ENCODE data around the gene PKP2.
"Not testable (repeated sequence)": the region's sequence is repeated elsewhere in the genome, so short reads cannot be mapped to it uniquely, and the experiment has no call there.

The PKP2 gene

GRCh38 chr12:32895688-32896431 is 717 bp downstream of the PKP2 start:
- peak; percentile 40 to 52 for DNase-seq

- DNase-seq, result no peak
These were observed 2.0 kb downstream of the PKP2 start for GRCh38 chr12:32894566-32894965.

- DNase-seq, result no peak
These were observed 3.1 kb downstream of the PKP2 start for GRCh38 chr12:32893458-32893857.

- no peak for DNase-seq
These were observed 3.5 kb downstream of the PKP2 start for GRCh38 chr12:32893043-32893442.

DNA sequence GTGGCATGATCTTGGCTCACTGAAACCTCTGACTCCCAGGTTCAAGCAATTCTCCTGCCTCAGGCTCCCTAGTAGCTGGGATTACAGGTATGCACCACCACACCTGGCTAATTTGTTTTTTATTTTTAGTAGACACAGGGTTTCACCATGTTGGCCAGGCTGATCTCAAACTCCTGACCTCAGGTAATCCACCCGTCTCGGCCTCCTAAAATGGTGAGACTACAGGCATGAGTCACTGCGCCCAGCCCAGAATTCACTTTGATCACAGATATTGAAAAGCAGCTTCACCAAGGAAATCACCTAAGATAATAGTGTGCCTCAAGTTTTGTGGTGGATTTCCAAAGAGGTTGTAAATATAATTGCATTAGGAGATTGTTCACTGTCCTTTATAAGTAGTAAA is 4.2 kb downstream of the PKP2 start:
- not testable (repeated sequence) for DNase-seq

DNA sequence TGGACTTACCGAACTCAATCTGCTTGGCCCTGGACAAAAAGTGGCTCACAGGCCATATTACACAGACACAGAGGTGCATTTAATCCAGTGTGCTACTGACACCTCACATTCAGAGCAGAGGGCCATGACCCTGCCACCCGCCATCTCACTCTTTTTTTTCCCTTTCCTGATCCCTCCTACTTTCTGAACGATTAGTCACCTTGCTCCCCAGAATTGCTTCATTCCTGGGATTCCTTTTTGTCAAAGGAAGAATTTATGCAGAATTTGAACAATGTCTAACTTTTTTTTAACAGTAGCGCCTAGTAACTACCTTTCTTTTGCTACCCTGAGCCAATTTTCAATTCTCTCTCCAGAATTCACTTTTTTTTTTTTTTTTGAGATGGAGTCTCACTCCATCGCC is 4.6 kb downstream of the PKP2 start:
- no peak for DNase-seq

- DNase-seq, result no peak
These were observed 5.1 kb downstream of the PKP2 start for GRCh38 chr12:32891526-32891925.

DNA sequence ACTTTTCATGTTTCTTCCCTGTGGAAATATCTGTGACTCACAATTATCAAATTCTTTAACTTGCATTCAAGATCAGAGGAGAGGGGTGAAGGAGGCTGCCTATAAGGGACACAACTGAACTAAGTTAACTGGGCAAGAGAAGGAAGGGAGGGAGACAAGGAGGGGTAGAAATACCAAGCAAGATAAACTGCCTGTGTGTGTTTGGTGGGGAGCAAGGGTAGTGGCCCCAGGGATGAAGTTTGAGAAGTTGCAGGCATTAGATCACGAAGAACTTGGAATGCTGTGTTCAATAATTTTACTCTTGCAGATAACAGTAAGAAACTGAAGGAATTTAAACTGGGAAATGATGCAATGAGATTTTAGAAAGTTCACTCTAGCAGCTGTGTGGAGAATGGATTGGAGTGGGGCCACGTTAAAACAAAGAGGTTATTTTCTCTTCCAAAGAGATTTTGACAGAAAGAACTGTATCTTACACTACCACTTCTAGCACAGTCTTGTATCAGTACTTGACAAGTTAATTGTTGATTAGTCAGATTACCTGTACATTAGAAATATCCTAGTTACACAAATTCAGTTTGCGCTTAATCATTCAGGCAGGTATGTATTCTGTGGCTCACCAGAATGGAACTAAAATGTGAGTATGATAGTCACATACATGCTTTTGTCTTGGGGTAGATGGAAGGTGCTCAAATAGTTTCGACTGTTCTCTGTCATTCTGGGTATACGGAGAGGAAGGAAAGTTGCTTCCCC is 7.4 kb downstream of the PKP2 start:
- no peak for DNase-seq

DNA sequence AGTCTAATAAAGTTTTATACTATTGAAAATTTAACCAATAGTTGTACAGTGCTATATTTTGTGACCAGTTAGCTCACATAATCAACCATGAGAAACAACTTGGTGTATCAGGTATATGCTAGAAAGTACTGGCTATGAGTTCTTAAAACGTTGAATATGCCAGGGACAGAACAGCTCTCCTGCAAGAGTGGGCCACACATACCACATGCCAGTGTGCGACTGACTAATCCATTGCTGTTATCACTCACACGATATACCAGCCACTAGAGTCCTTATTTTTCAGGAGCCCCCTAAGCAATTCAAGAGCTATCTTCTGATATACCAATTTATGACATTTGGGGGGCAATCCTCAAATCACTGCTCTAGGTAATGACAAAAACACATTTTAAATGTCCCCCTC is 9.5 kb downstream of the PKP2 start:
- DNase-seq, result no peak

- DNase-seq, result peak; percentile 3 to 39
These were observed 10.7 kb downstream of the PKP2 start for GRCh38 chr12:32885831-32886230.

DNA sequence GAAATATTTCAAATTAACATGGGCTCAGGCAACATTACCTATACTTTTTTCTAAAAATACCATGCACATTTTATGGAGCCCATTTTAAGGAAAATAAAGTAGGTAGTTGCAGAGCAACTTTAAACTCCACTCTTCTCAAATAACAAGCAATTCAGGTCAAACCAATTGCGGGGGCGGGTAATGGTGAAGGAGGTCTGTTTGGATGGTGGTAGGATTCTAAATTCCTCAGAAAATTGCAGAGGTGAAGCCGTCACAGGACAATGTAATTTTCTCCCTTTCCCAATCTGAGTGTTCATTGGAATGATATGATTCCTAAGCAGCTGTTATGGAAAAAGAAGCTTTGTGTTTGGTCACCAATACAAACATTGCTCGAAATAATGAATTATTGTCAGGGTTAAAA is 11.6 kb downstream of the PKP2 start:
- no peak for DNase-seq

DNA sequence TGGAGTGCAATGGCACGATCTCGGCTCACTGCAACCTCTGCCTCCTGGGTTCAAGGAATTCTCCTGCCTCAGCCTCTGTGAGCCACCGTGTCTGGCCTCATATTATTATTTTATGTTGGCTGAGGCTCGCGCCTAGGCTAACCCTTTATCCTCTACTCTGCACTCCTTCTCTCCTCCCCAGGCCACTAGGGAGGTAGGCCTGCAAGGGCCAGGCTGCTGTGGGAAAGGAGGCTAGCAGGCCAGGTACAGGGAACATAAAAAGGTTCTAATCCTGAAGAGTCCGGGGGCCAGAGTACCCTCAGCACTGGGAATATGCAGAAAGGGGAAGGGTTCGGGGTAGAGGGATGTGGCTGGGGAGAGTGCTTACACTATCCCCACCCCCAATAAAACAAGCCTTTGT is 14.9 kb downstream of the PKP2 start:
- no peak for DNase-seq

DNA sequence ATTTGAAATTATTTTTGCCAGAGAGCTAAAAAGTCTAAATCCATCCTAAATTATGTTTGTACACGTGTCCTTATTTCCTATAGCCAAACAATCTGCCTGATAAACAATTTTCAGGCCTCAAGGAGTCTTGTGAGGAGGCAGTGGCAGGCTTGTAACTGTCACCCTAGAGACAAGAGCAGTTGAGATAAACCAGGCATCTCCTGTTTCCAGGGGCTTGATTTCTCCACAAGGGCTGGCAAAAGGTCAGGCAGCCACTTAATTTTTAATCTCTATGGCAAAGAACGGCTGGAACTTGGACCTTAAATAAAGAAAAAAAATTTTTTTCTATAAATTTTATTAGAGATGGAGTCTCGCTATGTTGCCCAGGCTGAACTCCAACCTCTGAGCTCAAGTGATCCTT is 15.5 kb downstream of the PKP2 start:
- DNase-seq, result no peak

GRCh38 chr12:32879066-32879465 is 17.5 kb downstream of the PKP2 start:
- DNase-seq, result not testable (repeated sequence)

DNA sequence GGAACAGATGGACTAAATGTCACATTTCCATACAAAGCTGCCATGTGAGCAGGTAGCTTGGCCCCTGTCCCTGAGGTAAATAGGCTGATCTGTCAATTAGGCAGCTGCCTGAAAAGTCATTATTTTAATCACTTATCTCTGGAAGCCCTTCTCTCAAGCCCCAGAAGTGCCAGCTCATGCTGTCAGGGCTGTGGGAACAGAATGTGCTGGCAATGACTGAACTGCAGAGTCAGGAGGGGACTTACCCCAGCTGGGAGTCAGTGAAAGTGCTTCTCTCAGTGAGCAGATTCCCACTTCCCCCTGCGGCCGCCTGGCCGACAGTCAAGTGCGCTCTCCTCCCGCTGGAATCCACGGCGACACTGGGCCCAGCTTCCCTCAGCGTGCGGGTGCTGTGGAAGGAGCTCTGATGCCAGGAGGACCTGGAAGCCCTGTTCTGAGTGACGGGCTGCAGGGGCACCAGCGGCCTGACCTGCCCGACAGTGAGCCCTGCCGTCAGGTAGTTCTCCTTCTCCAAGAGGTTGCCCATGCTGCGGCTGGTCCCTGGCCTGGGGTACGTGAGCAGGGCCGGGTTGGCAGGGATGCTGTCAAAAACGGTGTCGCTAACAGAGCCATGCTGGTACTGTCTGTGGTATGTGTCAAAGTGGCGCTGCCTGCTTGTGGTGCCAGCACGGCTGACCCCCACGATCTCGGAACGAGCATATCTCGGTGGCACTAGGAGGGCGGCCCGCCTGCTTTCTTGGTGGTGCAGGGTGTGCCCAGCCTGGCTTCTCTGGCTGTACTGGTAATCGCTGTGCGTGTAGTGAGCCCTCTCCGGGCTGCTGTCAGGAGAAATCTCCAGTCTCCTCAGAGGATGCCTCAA is 18.7 kb downstream of the PKP2 start:
- DNase-seq, result no peak

GRCh38 chr12:32876004-32876403 is 20.6 kb downstream of the PKP2 start:
- DNase-seq, result no peak

DNA sequence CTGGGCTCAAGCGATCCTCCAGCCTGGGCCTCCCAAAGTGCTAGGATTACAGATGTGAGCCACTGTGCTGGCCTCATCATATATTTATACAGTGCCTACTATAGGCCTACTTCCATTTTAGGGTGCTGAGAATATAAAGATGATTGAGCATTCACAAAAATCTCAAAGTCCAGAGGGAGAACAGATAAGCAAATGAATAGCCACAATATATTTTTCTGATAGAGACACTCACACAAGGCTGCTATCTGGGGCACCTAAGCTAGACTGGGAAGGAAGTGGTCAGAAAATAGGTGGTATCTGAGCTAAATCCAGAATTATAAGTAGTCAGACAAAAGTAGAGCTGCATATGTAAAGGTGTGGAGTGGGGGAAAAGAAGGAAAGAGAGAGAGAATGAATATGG is 21.6 kb downstream of the PKP2 start:
- DNase-seq, result no peak

- DNase-seq, result no peak
These were observed 22.5 kb downstream of the PKP2 start for GRCh38 chr12:32874078-32874477.

DNA sequence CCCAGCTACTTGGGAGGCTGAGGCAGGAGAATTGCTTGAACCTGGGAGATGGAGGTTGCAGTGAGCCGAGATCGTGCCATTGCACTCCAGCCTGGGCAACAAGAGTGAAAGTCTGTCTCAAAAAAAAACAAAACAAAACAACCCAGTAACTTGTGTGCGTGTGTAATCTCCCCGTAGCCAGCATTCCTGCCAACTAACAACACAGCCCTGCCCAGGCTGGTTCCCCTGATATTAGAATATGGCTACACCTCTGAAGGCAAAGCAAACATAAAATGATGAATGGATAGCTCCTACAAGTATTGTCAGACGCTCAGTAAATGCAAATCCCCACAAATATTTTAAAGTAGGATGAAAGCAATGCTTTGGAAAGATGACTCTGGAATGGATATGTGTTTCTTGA is 24.2 kb downstream of the PKP2 start:
- not testable (repeated sequence) for DNase-seq

DNA sequence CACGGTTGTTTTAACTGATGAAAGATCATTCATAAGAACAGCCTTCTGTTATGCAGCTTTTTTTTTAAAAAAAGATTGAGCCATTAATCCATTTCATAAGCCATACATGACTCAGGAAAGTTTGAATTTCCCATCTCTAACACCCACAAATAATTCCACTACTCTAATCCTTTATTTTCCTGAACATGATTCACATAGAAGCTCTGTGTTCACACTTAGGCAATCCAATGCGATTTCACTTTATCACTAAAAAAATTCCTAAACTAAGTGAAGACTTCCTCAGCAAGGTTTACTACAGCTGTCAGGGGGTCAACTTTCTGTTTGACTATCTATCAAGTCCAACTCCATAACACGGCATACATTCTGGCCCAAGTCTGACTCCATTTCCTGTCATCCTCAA is 25.9 kb downstream of the PKP2 start:
- DNase-seq, result no peak

GRCh38 chr12:32868885-32869284 is 27.7 kb downstream of the PKP2 start:
- DNase-seq, result no peak

DNA sequence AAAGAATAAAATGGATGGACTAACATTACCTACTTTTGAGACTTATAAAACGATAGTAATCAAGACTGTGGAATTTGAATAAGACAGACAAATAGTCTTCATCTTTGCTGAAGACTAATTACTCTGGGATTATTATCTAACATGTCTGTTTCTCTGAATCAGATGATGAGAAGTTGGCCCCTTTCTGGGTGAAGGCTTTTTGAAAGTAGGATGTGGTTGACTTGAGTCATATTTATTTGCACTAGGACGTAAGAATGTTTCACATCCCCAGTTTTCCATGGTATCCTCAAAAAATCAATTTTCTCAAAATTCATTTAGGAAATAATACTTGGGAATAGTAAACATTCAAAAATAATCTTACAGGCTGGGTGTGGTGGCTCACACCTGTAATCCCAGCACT is 31.8 kb downstream of the PKP2 start:
- no peak for DNase-seq

- no peak for DNase-seq
These were observed 33.4 kb downstream of the PKP2 start for GRCh38 chr12:32863128-32863527.

DNA sequence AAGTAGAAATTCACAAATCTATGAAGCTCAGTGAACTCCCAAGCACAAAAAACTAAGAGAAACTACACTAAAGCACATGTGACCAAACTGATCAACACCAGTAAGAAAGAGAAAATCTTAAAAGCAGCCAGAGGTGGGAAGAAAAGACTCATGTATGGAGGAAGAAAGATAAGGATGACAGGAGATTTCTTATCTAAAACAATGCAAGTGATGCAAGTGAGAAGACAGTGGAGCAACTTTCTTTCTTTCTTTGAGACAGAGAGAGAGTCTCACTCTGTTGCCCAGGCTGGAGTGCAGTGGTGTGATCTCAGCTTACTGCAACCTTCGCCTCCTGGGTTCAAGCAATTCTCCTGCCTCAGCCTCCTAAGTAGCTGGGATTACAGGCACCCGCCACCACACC is 34.9 kb downstream of the PKP2 start:
- DNase-seq, result not testable (repeated sequence)

Data from NCI-H526 (cell line).